Endothelial cell of umbilical vein (primary cell): Measurements from ENCODE around the gene TDRD10. TPM values are rescaled to one million over a fixed set of nuclear protein-coding genes. Genes with fewer than 3 reads are reported as not detected.

Experiments used
- BruUV-seq: library from RNA; stranded (reverse); fragments of 400-500 nt; replicated peaks from 2 replicates; lab custom pipeline; 2021; lab: Mats Ljungman, UMichigan
- CTCF ChIA-PET: fragments of 300-600, 350-600 bp; sonication (Branson Sonifier 250); formaldehyde crosslinking; loops from one replicate; lab custom pipeline; 2021; ENCODE audit warnings: antibody characterized with exemption, inconsistent platforms; lab: Charles Lee
- POLR2A ChIA-PET: fragments of 300-600, 350-600 bp; sonication (Branson Sonifier 250); formaldehyde crosslinking; loops from one replicate; lab custom pipeline; 2021; ENCODE audit warnings: antibody characterized with exemption, inconsistent platforms; lab: Charles Lee
- DNase-seq: peaks from one replicate; pipeline ENCODE4 v3.0.0-alpha.2; 2011; ENCODE audit warnings: low read depth, low spot score
- FAIRE-seq: peaks from 2 replicates; lab custom pipeline; 2011; peaks lifted over from hg19 to GRCh38; lab: Jason Lieb, UNC
- H2AFZ ChIP-seq: 2 replicates; pipeline ENCODE4 v1.6.0; 2012; ENCODE audit warnings: low read depth, low read length, control low read depth, inconsistent platforms
- H3K27ac ChIP-seq: 2 replicates; pipeline ENCODE4 v1.5.1; 2011; ENCODE audit warnings: low read depth, mild to moderate bottlenecking, control low read depth, low read length, moderate library complexity; ENCODE audit not compliant: insufficient read depth
- H3K27me3 ChIP-seq, 2 experiments: 2 replicates each; pipeline versions ENCODE4 v1.6.0 to v1.6.1; 2011; ENCODE audit warnings: low read length in 2 of 2, mixed read lengths in 1 of 2; ENCODE audit not compliant: control insufficient read depth in 2 of 2, insufficient read depth in 2 of 2
- H3K36me3 ChIP-seq, 2 experiments: 2 replicates in 1 of 2; 3 replicates in 1 of 2; pipeline ENCODE4 v1.5.1; 2011; ENCODE audit warnings: low read length in 2 of 2, mild to moderate bottlenecking in 1 of 2, moderate library complexity in 1 of 2; ENCODE audit not compliant: control insufficient read depth in 2 of 2, insufficient read depth in 2 of 2; ENCODE audit errors: extremely low read depth in 1 of 2
- H3K4me1 ChIP-seq: 3 replicates; pipeline ENCODE4 v1.5.1; 2011; ENCODE audit warnings: mild to moderate bottlenecking, low read length; ENCODE audit not compliant: control insufficient read depth, insufficient read depth; ENCODE audit errors: extremely low read depth
- H3K4me2 ChIP-seq: 2 replicates; pipeline ENCODE4 v1.6.1; 2011; ENCODE audit warnings: low read length, control low read depth, mixed read lengths; ENCODE audit not compliant: insufficient read depth
- H3K4me3 ChIP-seq, 3 experiments: fragments of 200-600 bp in 1 of 3; sonication (generic), shearing (Covaris generic) in 1 of 3; replicated peaks in 1 of 3; 2 replicates each; pipeline ENCODE4 v1.5.1; 2011 to 2016; ENCODE audit warnings: control low read depth in 3 of 3, low read length in 3 of 3, mild to moderate bottlenecking in 2 of 3, inconsistent platforms in 1 of 3, low read depth in 1 of 3, moderate library complexity in 1 of 3; ENCODE audit not compliant: insufficient read depth in 1 of 3
- H3K79me2 ChIP-seq: 2 replicates; pipeline ENCODE4 v1.6.0; 2012; ENCODE audit warnings: low read length, inconsistent platforms; ENCODE audit not compliant: control insufficient read depth, insufficient read depth
- H3K9ac ChIP-seq: replicated peaks from 2 replicates; pipeline ENCODE3; 2011; ENCODE audit warnings: low read length, control low read depth; ENCODE audit not compliant: insufficient read depth; ENCODE audit errors: extremely low read depth
- H3K9me1 ChIP-seq: replicated peaks from 3 replicates; pipeline ENCODE4 v1.6.0; 2011; ENCODE audit warnings: mild to moderate bottlenecking, low read length; ENCODE audit not compliant: control insufficient read depth, insufficient read depth; ENCODE audit errors: extremely low read depth
- H3K9me3 ChIP-seq: replicated peaks from 2 replicates; pipeline ENCODE4 v1.5.1; 2012; ENCODE audit warnings: low read length, inconsistent platforms; ENCODE audit not compliant: control insufficient read depth, insufficient read depth
- H4K20me1 ChIP-seq: replicated peaks from 2 replicates; pipeline ENCODE3; 2011; ENCODE audit warnings: mild to moderate bottlenecking, low read length; ENCODE audit not compliant: control insufficient read depth, insufficient read depth; ENCODE audit errors: extremely low read depth
- EZH2 ChIP-seq: IDR thresholded peaks from 2 replicates; pipeline ENCODE4 v1.6.1; 2012; ENCODE audit warnings: borderline replicate concordance, low read depth, mild to moderate bottlenecking, moderate library complexity, low read length, inconsistent platforms; ENCODE audit not compliant: severe bottlenecking
- FOS ChIP-seq: IDR thresholded peaks from 2 replicates; pipeline ENCODE4 v1.6.1; 2011; ENCODE audit warnings: mild to moderate bottlenecking, low read length, moderate library complexity, borderline replicate concordance; ENCODE audit not compliant: insufficient read depth
- GATA2 ChIP-seq: IDR thresholded peaks from 2 replicates; pipeline ENCODE4 v1.7.0; 2011; ENCODE audit warnings: low read depth, mild to moderate bottlenecking, moderate library complexity, mixed read lengths, low read length; ENCODE audit not compliant: insufficient read length, insufficient read depth
- JUN ChIP-seq: IDR thresholded peaks from 2 replicates; pipeline ENCODE4 v1.6.1; 2011; ENCODE audit warnings: borderline replicate concordance, low read depth; ENCODE audit not compliant: insufficient read length, insufficient read depth
- MYC ChIP-seq: IDR thresholded peaks from one replicate; pipeline ENCODE4 v1.6.1; 2011; ENCODE audit warnings: mild to moderate bottlenecking, low read depth, low read length
- POLR2A ChIP-seq: IDR thresholded peaks from 2 replicates; pipeline ENCODE4 v1.6.1; 2012; ENCODE audit warnings: low read depth, mild to moderate bottlenecking, control low read depth, low read length
- POLR2AphosphoS5 ChIP-seq: IDR thresholded peaks from 2 replicates; pipeline ENCODE4 v1.6.1; 2012; ENCODE audit warnings: low read depth, mild to moderate bottlenecking, control low read depth, low read length, moderate library complexity; ENCODE audit not compliant: insufficient read depth
- dilution Hi-C: fragments of 300-500 bp; cut with MboI; formaldehyde crosslinking; loops from one replicate; pipeline ENCODE4 v1.15.0; 2019; ENCODE audit warnings: low sequenced_read_pairs; ENCODE audit not compliant: extremely low pct_ligation_motif_present
- intact Hi-C: fragments of 100-400 bp; cut with micrococcal nuclease; formaldehyde crosslinking; loops from one replicate; pipeline ENCODE4 v1.10.0; 2022
- polyA plus RNA-seq, 4 experiments: library from polyadenylated mRNA; depleted of rRNA in 3 of 4; stranded (reverse) in 3 of 4; unstranded in 1 of 4; fragments of >200 nt; gene quantifications; 2 replicates each; pipeline versions ENCODE4 v1.2.1 to v1.2.3, GENCODE V29; 2011 to 2012; ENCODE audit warnings: missing spikeins in 1 of 4
- total RNA-seq: library from RNA; stranded (reverse); gene quantifications from 2 replicates; pipeline ENCODE4 v1.2.3, GENCODE V29; 2021
- TF ChIP-seq, protein P1 (sequence below): IDR thresholded peaks from 2 replicates; pipeline ENCODE4 v1.6.1; 2011; ENCODE audit not compliant: insufficient read depth, insufficient read length
- TF ChIP-seq, protein P2 (sequence below), 2 donors: IDR thresholded peaks; 1 replicate in 1 of 2; 2 replicates in 1 of 2; pipeline ENCODE4 v1.5.1; 2011; ENCODE audit warnings: low read length in 2 of 2, mild to moderate bottlenecking in 2 of 2, moderate library complexity in 2 of 2, control low read depth in 1 of 2, inconsistent platforms in 1 of 2, low read depth in 1 of 2; ENCODE audit not compliant: insufficient read depth in 1 of 2; ENCODE audit errors: extremely low read depth in 1 of 2

Gene TDRD10
- total and polyA plus RNA-seq, 2 donors (not counting 3 experiments of a cell fraction or from before 2014, with no cell fraction given): 6.1 to 9.1 TPM

DNA sequence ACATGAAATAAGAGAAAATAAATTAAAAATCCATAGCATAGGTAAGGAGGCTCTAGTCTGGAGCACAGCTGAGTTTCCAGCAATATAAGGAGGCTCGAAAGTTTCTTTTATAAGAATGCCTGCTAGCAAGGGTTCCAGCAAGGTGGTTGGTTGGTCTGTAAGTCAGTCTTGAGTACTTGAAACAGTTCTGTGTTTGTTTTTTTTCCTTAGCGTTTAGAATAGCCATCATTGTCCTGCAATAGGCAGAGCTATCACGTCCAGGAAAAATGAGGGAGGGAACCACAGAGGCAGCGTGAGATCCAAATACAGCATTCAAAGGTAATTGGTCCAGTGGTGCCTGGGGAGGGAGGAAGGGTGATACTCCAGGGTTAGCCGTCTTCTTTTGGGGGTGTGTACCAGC is 48.1 kb downstream of the TDRD10 start:
- H3K4me1 ChIP-seq: no peaks in the 10 kb centered on the region
- H3K27ac ChIP-seq: no peak overlapping the region
- H4K20me1 ChIP-seq: no peaks in the 10 kb centered on the region
- no peak overlapping the region for H2AFZ ChIP-seq
- H3K4me3 ChIP-seq: no peak overlapping the region
- H3K4me2 ChIP-seq: no peak overlapping the region
- FAIRE-seq (no peak), DNase-seq (no peak)
- ChIA-PET CTCF (interaction anchor here (7.4 kb wide), 1 partner anchor 68 kb away, joined by 489 read pairs; no protein-coding TSS in a partner anchor), POLR2A (no interaction called here)
- no peaks in the 10 kb centered on the region for H3K27me3 ChIP-seq
- TF ChIP-seq POLR2A: no peak
- TF ChIP-seq POLR2AphosphoS5: no peak
- TF ChIP-seq, protein P1, sequence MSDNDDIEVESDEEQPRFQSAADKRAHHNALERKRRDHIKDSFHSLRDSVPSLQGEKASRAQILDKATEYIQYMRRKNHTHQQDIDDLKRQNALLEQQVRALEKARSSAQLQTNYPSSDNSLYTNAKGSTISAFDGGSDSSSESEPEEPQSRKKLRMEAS: no peak
- no peak for TF ChIP-seq EZH2
- TF ChIP-seq FOS: no peak
- TF ChIP-seq GATA2: no peak
- TF ChIP-seq, protein P2, sequence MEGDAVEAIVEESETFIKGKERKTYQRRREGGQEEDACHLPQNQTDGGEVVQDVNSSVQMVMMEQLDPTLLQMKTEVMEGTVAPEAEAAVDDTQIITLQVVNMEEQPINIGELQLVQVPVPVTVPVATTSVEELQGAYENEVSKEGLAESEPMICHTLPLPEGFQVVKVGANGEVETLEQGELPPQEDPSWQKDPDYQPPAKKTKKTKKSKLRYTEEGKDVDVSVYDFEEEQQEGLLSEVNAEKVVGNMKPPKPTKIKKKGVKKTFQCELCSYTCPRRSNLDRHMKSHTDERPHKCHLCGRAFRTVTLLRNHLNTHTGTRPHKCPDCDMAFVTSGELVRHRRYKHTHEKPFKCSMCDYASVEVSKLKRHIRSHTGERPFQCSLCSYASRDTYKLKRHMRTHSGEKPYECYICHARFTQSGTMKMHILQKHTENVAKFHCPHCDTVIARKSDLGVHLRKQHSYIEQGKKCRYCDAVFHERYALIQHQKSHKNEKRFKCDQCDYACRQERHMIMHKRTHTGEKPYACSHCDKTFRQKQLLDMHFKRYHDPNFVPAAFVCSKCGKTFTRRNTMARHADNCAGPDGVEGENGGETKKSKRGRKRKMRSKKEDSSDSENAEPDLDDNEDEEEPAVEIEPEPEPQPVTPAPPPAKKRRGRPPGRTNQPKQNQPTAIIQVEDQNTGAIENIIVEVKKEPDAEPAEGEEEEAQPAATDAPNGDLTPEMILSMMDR (IDR thresholded peaks at IDR 0.05; ENCODE audit: extremely low read depth in 1 of 2, insufficient read depth in 1 of 2, low read depth in 1 of 2, low read length in 2 of 2): no peak
- TF ChIP-seq JUN: no peak
- TF ChIP-seq MYC: no peak
- H3K9me3 ChIP-seq: no peaks in the 10 kb centered on the region
- H3K79me2 ChIP-seq: peaks cover 3% of the 10 kb centered on the region
- intact Hi-C loops: no loop called here
- no peak overlapping the region for H3K9ac ChIP-seq
- dilution Hi-C loops: no loop called here
- H3K36me3 ChIP-seq: peaks cover 41 to 54% of the 10 kb centered on the region in 2 experiments
- H3K9me1 ChIP-seq: no peaks in the 10 kb centered on the region
- BruUV-seq: TSS peak; percentile 48
